Testis (tissue), 2 donors: ENCODE results near the gene SVIL.
"Not testable (repeated sequence)": the region's sequence is repeated elsewhere in the genome, so short reads cannot be mapped to it uniquely, and the experiment has no call there.

Experiments used
- POLR2A ChIP-seq: fragments of 450-650 bp; IDR thresholded peaks from one replicate; pipeline ENCODE4 v1.6.1; 2017; ENCODE audit warnings: antibody characterized with exemption, mild to moderate bottlenecking, moderate library complexity
- TF ChIP-seq, protein P1 (sequence below), 3 experiments: fragments of 450-650 bp in 2 of 3; fragments of 200-600 bp in 1 of 3; sonication (generic) in 1 of 3; IDR thresholded peaks; one replicate each; pipeline ENCODE4 v1.5.1; 2016 to 2019; ENCODE audit warnings: antibody characterized with exemption in 3 of 3, mild to moderate bottlenecking in 2 of 3, moderate library complexity in 1 of 3

DNA sequence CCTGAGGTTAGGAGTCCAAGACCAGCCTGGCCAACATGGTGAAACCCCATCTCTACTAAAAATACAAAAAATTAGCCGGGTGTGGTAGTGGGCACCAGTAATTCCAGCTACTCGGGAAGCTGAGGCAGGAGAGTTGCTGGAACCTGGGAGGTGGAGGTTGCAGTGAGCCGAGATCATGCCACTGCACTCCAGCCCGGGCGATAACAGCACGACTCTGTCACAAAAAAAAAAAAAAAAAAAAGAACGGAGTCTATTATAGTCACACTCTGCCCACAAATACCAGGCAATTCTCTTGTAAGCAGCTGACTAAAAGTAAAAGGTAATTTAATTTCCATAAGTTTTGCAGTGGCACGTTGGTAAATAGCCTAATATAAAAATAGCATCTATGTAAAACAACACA is 98.1 kb downstream of the SVIL start:
- TF ChIP-seq, protein P1, sequence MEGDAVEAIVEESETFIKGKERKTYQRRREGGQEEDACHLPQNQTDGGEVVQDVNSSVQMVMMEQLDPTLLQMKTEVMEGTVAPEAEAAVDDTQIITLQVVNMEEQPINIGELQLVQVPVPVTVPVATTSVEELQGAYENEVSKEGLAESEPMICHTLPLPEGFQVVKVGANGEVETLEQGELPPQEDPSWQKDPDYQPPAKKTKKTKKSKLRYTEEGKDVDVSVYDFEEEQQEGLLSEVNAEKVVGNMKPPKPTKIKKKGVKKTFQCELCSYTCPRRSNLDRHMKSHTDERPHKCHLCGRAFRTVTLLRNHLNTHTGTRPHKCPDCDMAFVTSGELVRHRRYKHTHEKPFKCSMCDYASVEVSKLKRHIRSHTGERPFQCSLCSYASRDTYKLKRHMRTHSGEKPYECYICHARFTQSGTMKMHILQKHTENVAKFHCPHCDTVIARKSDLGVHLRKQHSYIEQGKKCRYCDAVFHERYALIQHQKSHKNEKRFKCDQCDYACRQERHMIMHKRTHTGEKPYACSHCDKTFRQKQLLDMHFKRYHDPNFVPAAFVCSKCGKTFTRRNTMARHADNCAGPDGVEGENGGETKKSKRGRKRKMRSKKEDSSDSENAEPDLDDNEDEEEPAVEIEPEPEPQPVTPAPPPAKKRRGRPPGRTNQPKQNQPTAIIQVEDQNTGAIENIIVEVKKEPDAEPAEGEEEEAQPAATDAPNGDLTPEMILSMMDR (IDR thresholded peaks at IDR 0.05), result not testable (repeated sequence)
- TF ChIP-seq POLR2A, result not testable (repeated sequence)
